Medulla oblongata (tissue), 1 donor: Measurements from ENCODE around the gene PLEKHN1.
"Not testable (repeated sequence)": the region's sequence is repeated elsewhere in the genome, so short reads cannot be mapped to it uniquely, and the experiment has no call there.

Experiments used
- DNase-seq: peaks from one replicate; pipeline ENCODE4 v3.0.0-alpha.2; 2015; ENCODE audit errors: extremely low spot score

The PLEKHN1 gene

DNA sequence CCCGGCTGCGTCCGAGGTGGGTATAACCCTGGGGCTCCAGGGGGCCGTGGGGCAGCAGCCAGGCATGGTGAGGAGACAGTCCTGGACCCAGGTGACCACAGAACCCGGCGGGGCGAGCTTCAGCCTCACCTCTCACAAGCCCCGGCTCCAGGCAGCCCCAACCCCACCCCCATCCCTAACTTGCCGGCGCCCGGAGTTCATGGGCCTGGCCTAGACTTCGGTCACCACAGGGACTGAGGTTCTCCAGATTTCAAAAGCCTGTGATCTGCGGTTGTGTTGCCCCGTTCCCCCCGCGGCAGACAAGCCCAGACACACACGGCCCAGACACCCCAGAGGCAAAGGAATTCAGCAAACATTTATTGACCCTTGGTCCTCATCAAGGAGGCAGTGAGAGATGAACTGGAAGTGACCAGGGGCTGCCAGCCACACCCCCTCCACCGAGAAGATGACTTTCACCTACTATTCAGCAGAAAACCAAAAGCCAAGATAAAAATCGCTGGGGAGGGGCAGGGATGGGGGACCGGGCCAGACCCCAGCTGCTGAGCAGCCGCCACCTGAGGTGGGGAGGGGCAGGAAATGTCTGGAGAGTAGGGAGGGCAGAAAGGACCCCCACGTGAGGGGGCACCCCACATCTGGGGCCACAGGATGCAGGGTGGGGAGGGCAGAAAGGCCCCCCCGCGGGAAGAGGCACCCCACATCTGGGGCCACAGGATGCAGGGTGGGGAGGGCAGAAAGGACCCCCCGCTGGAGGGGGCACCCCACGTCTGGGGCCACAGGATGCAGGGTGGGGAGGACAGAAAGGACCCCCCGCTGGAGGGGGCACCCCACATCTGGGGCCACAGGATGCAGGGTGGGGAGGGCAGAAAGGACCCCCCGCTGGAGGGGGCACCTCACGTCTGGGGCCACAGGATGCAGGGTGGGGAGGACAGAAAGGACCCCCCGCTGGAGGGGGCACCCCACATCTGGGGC lies 29.7 kb downstream of the PLEKHN1 start:
- DNase-seq: no peak

DNA sequence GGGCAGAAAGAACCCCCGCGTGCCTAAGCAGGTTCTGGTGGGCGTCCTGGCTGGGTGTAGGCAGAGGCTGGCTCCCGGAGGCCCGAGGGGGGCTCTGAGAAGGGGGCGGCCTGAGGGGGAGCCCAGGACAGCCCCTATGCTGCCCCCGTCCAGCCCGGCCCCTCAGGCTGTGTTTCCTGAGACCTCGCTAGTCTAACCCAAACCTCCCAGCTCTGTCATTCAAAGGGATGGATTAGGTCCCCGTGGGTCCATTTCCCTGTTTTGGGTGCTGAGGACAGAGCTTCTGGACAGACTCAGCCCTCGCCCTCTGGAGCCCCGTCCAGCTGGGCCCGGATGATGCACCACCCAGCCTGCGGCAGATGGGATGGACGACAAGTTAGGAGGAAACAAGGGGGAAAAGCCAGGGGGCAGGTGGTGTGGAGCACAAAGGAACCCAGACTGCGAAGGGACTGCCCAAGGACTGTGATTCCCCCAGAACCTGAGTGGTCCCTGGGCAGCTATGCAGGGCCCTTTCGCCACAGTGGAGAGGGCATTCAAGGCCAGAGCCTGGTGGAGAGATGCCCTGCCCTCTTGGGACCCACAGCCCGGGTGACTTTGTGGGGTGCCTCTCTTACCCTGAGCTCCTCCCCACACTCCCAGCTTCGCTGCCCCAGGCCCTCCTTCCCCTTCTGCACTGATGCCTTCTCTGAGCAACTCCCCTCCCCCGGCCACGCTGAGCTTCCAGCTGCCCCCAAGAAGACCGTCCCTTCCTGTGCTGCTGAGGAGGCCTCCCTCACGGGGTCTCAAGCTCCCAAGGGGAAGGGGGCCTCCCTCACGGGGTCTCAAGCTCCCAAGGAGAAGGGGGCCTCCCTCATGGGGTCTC lies 30.8 kb downstream of the PLEKHN1 start:
- DNase-seq: no peak

DNA sequence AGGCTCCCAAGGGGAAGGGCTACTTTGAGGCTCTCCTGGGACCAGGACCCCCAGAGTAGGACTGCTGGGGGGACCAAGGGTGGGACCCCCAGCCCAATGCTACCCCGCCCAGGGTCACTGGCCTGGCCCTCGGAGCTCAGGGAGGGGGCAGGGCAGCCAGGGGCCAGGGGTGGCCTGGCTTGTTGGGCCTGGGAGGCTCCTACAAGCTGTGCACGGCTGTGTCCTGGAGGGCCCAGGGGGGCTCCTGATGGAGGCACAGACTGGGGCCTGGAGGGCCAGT lies 31.4 kb downstream of the PLEKHN1 start:
- DNase-seq: no peak

DNA sequence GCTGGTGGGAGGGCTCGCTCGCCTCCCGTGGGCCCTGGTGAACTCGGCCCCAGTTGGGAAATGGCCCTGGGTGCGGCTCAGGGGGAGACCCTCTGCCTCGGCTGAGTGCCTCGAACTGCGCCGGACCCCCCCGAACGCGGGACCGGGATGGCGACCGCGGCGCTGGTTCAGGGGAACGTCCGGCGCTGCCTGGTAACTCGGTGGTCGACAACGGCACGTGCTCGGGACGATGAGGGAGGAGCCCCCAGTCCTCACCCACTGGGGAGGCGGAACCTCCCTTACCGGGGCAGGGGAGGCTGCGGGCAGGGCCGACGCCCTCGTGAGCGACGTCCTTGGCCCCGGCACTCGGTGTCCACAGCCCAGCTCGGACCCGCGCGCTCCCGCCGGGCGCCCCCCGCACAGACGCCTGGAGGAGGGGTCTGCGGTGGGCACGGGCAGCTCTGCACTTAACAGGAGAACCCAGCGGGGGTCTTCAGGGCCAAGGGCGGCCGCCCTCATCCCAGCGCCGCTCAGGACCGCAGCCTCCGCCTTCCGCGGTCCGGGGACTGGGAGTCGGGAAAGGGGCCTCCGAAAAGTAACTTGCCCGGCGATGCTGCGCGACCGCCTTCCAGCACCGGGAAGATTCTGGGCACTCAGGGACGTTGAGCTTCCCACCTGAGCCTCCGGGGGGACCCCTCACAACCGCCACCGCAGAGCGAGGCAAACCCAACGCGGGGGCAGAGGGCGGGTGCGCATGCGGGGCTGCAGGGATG lies 31.9 kb downstream of the PLEKHN1 start:
- no peak for DNase-seq

DNA sequence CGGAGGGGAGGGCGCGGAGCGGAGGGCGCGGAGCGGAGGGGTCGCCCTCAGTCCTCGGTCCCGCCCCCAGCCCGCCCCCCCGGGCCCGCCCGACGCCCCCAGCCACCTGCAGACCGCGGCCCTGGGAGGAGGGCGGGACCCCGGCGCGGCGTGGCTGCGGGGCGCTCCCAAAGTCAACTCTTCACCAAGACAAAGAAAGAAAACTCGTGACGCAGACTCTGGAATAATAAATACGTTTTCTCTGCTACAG lies 32.4 kb downstream of the PLEKHN1 start:
- no peak for DNase-seq

DNA sequence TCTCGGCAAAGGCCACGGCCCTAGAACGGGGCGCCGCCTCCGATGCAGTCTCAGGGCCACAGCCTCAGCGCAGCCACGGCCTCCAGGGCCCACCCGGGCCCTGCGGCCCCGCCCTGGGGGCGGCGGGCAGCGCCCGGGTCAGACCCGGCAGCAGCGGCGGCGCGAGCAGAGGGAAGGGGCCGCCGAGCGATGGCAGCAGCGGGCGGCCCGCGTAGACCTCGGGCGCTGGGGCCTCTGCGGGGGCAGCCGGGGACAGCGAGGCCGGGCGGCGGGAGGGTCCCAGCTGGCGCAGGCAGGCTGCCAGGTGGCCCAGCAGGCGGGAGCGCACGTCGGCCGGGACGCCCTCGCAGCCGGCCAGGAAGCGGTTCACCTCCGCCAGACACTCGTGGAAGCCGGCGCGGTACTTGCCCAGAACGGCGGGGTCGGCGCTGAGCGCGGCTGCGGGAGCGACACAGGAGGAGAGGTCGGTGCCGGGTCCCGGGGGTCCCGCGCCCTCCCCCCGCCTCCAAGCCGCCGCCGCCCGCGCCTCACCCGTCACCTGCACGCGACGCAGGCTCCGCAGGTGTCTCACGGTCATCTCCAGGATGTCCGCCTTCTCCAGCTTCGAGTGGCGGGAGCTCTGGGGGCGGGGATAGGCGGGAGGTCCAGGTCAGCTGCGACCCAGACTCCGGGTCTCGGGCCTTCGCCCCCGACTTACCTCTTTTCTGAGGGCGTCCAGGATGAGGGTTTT lies 32.9 kb downstream of the PLEKHN1 start:
- no peak for DNase-seq

DNA sequence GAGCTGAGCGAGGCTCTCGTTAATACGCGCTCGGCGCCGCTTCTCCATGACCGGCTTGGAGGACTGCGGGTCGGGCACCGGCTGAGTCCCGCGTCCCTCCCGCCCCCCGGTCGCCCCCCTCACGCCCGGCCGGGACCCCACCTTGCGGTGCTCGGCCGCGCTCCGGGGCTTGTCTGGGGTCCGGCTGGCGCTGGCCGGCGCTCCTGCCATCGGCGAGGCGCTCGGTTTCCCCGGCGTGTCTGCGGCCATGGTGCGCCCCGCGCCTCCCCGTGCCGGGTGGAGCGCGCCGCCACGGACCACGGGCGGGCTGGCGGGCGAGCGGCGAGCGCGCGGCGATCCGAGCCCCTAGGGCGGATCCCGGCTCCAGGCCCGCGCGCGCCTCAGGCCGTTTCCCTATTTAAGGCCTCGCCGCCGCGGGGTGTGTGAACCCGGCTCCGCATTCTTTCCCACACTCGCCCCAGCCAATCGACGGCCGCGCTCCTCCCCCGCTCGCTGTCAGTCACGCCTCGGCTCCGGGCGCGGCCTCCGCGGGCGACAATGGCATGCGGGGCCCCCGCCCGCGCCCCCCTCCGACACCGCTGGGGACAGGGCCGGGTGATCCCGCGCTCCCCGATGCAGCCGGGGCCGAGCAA lies 33.6 kb downstream of the PLEKHN1 start, which contains the start of gene HES4:
TSS of gene HES4 (minus strand) at position 373 of the 632 bp plus-strand sequence. CDS start at position 249, 124 bp downstream.
- DNase-seq: peak; percentile 66

DNA sequence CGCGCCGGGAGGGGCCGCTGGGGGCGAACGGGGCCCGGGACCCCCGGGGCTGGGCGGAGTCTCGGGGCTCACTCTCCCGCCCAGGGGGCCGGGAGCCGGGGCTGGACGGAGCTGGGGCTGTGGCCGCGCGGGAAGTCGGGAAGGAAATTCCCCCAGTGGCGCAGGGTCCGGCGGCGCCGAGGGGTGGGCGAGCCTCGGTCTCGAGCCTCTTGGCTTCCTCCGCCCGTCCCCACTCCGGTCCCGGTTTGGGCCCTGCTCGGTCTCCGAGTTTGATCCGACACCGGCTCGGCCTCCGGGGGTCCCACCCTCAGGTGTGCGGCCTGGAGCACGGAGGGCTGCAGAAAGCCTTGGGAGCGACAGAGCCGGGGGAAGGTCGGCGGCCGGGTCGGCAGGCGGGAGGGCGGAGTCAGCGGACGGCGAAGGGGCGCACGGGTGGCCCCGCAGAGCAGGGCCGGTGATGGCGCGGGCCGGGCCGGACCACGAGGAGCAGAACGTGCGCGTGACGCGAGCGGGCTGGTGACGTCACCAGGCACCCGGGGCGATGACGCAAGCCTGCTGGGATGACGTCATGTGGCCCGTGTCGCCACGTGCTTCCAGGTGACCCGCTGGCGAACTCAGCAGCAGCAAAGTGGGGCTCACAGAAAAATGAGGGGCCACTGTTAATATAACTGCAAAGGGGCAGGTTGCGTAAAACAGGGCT lies 34.2 kb downstream of the PLEKHN1 start:
- peak; percentile 44 for DNase-seq

DNA sequence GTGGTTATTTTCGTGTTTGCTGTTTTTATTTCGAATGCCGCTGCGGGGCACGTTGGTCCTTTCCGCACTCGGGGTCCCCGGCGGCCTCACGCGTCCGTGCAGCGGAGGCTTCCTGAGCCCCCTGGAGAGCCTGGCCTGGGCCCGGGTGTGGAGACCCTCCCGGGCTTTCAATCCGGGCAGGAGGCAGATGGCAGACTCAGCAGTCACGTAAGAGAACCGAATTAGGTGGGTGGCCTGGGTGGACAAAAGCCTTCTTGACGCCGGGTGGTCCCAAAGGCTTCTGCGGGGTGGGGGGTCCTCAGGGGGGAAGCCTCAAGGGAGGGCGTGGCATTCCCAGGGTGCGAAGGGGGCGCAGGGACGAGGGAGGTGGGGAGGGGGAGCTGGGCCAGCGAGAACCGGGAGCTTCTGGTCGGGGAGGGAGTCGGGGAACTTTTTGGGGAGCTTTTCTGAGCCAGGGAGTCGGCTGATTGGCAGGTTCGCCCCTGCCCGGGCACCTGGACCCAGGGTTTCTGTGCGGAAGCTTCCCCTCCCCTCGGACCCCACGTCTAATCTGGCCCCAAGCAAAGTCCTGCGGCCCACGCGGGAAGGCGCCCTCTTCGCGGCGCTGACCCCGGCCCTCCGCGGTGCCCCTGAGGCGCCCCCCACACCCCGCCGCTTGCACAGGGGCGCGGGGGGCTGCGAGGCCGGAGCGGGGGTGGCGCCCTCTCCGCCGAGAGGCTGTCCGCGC lies 34.9 kb downstream of the PLEKHN1 start:
- no peak for DNase-seq

DNA sequence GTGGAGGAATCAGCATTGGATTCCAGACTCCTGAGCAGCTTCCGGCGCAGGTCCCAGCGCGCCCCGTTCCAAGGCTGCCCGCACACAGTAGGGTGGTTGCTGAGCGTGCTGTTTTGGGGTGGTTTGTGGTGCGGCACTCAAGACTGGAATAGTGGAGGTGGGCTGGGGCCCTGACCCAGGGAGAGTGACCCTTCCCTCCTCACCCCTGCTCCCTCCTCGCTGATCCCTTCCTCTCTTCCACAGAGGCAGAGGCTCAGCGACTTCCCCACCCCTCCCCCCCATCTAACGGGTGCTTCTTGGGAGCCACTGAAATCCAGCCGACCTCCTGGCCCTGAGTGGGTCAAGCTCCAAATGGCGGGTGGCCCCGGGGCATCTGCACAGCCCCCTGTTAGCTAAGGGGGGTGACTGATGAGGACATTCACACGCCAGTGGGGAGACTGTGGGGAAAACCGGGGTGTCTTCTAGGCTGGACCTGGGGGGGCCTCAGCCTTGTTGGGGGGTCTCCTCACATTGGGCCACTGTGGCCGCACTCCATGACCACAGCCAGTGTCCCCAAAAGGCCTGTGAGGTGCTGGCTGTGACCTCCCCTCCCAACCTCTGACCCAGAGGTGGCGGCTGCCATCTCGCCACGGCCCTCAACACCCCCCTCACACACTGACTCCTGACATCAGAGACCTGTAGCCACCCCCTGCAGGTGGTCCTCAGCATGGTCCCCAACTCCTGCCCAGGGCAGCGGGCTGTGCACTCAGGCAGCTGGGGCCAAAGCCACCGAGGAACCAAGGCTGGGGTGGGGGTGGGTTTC lies 37.5 kb downstream of the PLEKHN1 start:
- DNase-seq: no peak

DNA sequence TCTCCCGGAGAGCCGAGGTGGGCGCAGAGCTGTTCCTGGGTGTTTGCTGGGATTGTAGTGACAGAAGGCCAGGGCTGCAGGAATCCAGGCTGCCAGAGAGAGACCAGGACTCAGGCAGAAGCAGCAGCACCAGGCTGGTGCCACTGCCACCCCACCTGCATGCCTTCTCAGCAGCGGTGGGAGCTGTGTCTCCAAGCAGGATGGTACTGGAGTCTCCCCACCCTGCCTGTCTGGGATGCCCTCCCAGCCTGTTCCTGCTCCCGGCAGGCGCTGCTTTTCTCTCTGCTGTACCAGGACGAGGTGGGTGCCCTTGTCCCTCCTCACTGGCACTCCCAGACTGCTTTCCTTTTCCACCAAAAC lies 38.1 kb downstream of the PLEKHN1 start:
- DNase-seq: no peak

DNA sequence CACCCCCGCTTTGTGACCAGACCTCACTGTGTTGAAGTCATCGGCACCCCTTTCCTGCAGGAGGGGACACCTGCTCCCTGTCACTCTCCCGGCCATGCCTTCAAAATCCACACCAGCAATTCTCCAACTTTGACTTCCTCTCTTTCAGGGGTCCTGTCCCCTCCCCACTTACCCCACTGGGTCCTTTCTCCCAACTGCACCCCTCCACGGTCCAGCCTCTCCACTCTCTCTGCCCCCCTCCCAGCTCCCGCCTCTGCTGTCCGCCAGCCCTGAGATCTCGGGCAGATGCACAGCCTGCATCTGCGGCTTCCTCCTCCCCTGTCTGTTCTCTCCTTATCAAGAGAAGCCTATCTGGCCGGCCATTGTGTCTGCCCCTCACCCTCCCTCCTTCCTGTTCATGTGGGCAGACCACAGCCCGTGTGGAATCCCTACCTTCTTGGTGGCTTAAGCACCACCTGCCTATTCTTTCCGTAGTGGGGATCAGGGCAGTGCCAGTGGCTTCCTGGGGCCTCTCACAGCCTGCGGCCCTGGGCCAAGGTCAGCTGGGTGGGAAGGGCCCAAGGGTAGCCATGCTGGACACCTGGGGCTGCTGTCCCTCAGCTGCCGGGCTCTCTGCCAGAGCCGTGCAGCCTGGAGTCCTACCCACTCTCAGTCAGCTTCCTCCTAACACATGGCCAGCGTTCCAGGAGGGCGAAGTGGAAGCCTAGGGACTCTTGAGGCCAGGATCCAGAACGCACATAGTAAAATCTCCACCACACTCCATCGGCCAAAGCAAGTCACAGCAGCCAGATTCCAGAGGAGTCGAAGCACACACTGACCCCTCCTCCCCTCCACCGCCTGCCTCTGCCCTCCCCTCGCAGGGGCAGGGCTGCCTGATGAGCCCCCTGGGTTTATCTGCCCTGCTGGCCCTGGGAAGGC lies 38.8 kb downstream of the PLEKHN1 start:
- DNase-seq: no peak

DNA sequence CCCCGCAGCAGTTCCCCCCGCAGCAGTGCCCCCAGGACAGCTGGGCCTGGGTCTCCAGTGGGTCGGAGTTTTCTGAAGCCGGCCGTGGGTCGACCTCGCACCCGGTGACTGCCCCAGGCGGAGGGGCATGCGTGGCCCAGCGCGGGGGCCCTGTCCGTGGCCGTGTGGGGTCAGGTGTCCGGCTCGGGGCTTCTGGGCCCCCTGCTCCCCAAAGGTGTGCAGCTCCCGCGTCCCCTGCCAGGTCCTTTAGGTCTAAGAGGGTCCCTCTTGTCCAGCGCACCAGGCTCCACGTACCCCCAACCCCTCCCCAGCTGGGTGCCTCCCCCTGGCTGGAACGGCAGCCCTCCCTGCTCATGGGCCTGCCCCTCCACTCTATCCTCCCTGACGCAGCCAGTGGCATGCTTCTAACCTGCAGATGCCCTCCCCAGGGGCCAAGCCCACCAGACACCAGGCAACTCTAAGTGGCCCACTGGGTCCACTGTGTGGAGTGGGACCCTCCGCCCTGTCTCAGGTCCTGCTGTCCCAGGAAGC lies 39.6 kb downstream of the PLEKHN1 start:
- no peak for DNase-seq

DNA sequence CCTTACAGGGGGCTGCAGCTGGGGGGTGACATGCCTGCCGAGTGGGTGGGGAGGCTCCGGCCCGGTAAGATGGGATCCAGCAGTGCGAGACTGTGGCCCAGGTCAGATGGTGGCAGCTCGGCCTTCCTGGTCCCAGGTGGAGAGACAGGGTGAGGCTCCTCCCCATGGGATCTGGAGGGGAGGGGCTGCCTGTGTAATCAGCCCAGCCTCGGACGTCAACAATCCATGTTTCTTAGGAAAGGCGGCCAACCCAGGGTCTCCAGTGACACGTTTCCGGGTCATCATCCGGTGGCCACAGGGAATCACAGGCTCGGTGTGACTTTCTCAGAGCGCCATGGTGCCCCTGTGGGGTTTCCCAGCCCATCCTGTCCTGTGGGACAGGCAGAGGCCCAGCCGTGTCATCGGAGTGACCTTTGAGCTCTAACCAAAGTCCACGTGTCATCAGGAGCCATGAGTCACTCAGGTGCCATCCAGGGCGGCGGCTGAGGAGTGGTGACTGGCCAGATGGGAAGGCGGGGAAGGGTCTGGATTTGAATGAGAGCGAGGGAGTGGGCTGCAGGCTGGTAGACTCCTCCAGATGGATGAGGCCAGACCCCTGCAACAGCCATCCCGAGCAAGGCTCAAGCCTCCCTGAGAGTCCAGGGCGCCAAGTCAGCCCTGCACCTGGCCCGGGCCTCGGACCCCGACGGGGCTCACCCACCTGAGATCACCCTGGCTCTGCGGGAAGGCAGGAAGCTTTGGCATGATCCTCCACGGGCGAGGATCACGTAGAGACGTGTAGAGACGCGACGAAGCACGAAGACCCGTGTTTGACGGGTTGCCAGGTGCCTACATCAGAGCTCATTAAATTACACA lies 40.2 kb downstream of the PLEKHN1 start:
- no peak for DNase-seq

DNA sequence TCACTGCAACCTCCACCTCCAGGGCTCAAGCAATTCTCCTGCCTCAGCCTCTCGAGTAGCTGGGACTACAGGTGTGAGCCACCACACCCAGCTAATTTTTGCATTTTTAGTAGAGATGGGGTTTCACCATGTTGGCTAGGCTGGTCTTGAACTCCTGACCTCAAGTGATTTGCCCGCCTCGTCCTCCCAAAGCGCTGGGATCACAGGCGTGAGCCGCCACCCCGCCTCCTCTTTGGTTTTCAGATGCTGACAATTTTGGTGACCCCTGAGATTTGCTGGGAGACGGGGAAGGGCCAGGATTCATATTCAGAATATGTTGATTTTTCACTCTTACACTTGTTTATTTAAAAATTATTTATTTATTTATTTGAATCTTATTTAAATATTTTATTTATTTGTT lies 43.8 kb downstream of the PLEKHN1 start:
- DNase-seq: not testable (repeated sequence)

DNA sequence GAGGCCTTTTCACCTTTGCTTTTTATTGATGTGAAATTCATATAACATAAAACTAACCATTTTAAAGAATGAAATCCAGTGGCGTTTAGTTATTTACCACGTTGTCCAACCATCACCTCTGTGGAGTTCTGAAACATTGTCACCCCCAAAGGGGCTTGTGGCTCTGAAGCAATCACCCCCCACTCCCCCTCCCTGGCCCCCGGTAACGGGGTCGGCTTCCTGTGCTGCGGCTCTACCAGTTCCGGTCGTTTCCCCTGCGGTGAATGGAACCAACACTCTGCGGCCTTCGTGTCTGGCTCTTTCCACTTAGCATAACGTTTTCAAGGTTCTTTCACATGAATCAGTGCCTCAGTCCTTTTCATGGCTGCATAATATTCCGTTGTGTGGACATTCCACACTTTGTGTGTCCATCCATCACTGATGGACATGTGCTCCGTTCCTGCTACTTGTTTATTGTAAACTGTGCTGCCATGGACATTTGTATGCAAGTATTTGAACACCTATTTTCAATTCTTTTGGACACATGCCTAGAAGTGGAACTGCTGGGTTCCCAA lies 45.2 kb downstream of the PLEKHN1 start:
- DNase-seq: no peak

DNA sequence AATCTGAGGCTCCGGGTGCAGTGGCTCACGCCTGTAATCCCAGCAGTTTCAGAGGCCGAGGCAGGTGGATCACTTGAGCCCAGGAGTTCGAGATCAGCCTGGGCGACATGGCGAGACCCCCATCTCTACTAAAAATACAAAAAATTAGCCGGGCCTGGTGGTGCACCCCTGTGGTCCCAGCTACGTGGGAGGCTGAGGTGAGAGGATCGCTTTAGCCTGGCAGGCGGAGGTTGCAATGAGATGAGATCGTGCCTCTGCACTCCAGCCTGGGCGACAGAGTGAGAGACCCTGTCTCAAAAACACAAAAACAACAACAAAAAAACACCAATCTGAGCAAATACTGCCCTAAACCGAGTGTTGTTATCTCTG lies 46.4 kb downstream of the PLEKHN1 start:
- DNase-seq: not testable (repeated sequence)
